Activated CD4-positive, alpha-beta T cell treated with anti-CD3 and anti-CD28 coated beads for 48 hours (primary cell): ENCODE data around the gene TNF.
A peak's percentile ranks its signal among the peaks of the same experiment; 100 is the strongest.

ENCODE experiments used
- DNase-seq: peaks from one replicate; pipeline ENCODE4 v3.0.0-alpha.2; 2020

Gene TNF

GRCh38 chr6:31573239-31574105 lies 1.9 kb upstream of the TNF start:
- no peak for DNase-seq

GRCh38 chr6:31574106-31575061 lies 981 bp upstream of the TNF start:
- peak; percentile 77 for DNase-seq

DNA sequence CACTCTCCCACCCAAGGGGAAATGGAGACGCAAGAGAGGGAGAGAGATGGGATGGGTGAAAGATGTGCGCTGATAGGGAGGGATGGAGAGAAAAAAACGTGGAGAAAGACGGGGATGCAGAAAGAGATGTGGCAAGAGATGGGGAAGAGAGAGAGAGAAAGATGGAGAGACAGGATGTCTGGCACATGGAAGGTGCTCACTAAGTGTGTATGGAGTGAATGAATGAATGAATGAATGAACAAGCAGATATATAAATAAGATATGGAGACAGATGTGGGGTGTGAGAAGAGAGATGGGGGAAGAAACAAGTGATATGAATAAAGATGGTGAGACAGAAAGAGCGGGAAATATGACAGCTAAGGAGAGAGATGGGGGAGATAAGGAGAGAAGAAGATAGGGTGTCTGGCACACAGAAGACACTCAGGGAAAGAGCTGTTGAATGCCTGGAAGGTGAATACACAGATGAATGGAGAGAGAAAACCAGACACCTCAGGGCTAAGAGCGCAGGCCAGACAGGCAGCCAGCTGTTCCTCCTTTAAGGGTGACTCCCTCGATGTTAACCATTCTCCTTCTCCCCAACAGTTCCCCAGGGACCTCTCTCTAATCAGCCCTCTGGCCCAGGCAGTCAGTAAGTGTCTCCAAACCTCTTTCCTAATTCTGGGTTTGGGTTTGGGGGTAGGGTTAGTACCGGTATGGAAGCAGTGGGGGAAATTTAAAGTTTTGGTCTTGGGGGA lies 754 bp downstream of the TNF start:
- no peak for DNase-seq

- DNase-seq, result peak; percentile 67
Observed at GRCh38 chr6:31576897-31577578, 1.7 kb downstream of the TNF start.

GRCh38 chr6:31577579-31577966 lies 2.2 kb downstream of the TNF start:
- no peak for DNase-seq

DNA sequence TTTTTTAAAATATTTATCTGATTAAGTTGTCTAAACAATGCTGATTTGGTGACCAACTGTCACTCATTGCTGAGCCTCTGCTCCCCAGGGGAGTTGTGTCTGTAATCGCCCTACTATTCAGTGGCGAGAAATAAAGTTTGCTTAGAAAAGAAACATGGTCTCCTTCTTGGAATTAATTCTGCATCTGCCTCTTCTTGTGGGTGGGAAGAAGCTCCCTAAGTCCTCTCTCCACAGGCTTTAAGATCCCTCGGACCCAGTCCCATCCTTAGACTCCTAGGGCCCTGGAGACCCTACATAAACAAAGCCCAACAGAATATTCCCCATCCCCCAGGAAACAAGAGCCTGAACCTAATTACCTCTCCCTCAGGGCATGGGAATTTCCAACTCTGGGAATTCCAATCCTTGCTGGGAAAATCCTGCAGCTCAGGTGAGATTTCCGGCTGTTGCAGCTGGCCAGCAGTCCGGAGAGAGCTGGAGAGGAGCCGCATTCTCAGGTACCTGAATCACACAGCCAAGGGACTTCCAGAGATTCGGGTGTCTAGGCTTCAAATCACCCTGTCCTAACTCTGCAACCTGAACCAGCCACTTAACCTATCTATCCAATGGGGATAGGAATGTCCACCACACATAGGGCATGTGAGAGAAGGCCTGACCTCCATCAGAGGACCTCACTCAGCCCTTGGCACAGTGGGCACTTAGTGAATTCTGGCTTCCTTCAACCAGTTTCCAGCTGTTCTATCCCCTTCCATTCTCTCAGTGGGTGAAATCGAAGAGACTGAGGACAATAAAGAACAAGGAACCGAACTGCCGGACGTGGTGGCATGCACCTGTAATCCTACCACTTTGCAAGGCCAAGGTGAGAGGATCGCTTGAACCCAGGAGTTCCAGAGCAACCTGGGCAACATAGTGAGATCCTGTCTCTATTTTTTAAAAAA lies 3.1 kb downstream of the TNF start:
- DNase-seq, result peak; percentile 47

- DNase-seq, result peak; percentile 34
Observed at GRCh38 chr6:31579119-31579505, 3.7 kb downstream of the TNF start.

GRCh38 chr6:31579546-31580437 lies 4.4 kb downstream of the TNF start:
- DNase-seq, result peak; percentile 51

DNA sequence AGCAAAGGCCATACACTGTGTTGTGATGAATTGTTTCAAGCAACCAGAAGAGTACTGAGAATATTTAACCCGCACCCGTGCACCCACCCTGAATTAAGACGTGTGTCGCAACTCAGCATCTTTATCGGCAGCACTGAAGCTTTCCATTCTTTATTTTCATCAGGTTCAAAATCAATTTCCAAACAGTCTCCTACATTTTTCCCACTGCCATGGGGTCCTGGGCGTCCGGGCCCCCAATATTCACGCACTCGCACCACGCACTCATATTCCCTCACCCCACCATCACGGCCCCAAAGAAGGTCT lies 5.0 kb downstream of the TNF start:
- peak; percentile 28 for DNase-seq

DNA sequence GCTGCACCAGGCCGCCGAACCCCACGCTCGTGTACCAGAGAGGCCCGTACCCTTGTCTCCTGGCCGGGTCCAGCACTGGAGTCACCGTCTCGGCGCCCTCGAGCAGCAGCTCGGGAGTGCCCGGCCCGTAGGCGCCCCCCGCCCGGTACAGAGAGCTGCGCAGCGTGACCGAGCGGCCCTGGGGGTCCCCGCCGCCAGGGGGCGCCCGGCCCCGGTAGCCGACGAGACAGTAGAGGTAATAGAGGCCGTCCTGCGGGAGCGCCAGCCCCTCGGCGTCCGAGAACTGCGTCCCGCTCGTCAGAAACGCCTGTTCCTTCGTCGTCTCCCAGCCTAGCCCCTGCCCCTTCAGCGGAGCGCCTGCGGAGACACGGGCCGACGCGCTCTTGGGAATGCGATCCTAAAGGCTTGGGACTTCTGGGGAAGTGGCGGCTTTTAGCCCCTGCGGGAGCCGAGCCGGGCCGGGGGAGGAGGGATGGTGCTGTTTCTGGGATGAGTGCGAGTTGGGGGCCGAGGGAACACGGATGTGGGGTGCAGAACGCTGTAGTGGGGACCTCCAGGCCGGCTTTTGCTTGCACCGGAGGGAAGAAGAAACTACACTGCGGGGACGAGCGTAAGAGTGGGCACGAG lies 5.6 kb downstream of the TNF start:
- DNase-seq, result peak; percentile 92

GRCh38 chr6:31581434-31582229 lies 6.3 kb downstream of the TNF start:
- peak; percentile 24 for DNase-seq

- peak; percentile 40 for DNase-seq
Observed at GRCh38 chr6:31582230-31582643, 6.9 kb downstream of the TNF start, which contains the start of gene LTB. LTB (minus strand) TSS chr6:31582424; CDS start chr6:31582417, 7 bp downstream.

DNA sequence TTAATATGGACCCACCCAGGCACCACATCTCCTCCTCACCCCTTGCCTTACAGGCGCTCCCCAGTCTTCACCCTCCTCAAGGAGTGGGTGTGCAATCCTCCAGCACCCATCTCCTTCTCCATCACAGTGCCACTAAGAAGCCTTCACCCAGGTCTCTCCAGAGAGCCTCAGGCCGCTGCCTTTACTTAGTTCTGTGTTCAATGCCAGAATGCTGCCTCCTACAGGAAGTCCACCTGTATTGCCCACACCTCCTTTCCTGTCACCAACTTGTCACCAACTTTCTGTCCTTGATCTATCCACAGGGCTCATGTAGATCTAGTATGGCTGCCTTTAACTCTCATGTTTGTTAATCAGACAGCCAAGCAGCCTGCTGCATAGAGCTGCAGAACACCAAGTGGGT lies 10.1 kb downstream of the TNF start:
- DNase-seq, result peak; percentile 73

- DNase-seq, result peak; percentile 14
Observed at GRCh38 chr6:31586008-31586407, 10.6 kb downstream of the TNF start, which contains the start of gene LST1. LST1 (plus strand) TSS chr6:31586277; CDS start chr6:31587300, 1,023 bp downstream.

- DNase-seq, result peak; percentile 15
Observed at GRCh38 chr6:31586599-31587281, 11.4 kb downstream of the TNF start.

- no peak for DNase-seq
Observed at GRCh38 chr6:31587791-31588777, 12.7 kb downstream of the TNF start.
